Naive thymus-derived CD8-positive, alpha-beta T cell (primary cell): ENCODE data around the gene RUNX3. TPM values are rescaled to one million over a fixed set of nuclear protein-coding genes. Genes with fewer than 3 reads are reported as not detected.

Source experiments
- ATAC-seq, 2 donors: fragments of 150-1000 bp; cut with Tn5 transposase in 1 of 2; sonication (Bioruptor Pico), chemical (Tn5 transposase) in 1 of 2; 1 replicate in 1 of 2; 2 replicates in 1 of 2; pipeline ENCODE4 v1.10.0; 2021; ENCODE audit warnings: mild to moderate bottlenecking in 2 of 2, moderate library complexity in 2 of 2
- POLR2A ChIA-PET: fragments of 350-600 bp; sonication (Branson Sonifier 250); formaldehyde crosslinking; loops from one replicate; lab custom pipeline; 2021; ENCODE audit warnings: antibody characterized with exemption; lab: Charles Lee
- DNase-seq, 10 donors: peaks; one replicate each; pipeline versions ENCODE4 v3.0.0 to v3.0.0-alpha.2; 2020 to 2022
- H3K27ac Mint-ChIP-seq, 10 donors: one replicate each; pipeline ENCODE4 v1.8.0; 2020 to 2022; ENCODE audit warnings: mild to moderate bottlenecking in 10 of 10, mixed read lengths in 10 of 10, moderate library complexity in 4 of 10, inconsistent platforms in 1 of 10
- H3K27me3 Mint-ChIP-seq, 5 donors: one replicate each; pipeline ENCODE4 v1.8.0; 2021 to 2022; ENCODE audit warnings: mixed read lengths in 5 of 5
- H3K36me3 Mint-ChIP-seq, 3 donors: one replicate each; pipeline ENCODE4 v1.8.0; 2020 to 2022; ENCODE audit warnings: mixed read lengths in 3 of 3, mild to moderate bottlenecking in 2 of 3, inconsistent platforms in 1 of 3
- H3K4me1 Mint-ChIP-seq, 4 donors: one replicate each; pipeline ENCODE4 v1.8.0; 2021 to 2022; ENCODE audit warnings: mixed read lengths in 4 of 4
- H3K4me3 Mint-ChIP-seq, 10 donors: one replicate each; pipeline ENCODE4 v1.8.0; 2020 to 2022; ENCODE audit warnings: mild to moderate bottlenecking in 10 of 10, mixed read lengths in 10 of 10, moderate library complexity in 6 of 10, inconsistent platforms in 1 of 10
- H3K9me3 Mint-ChIP-seq, 9 donors: one replicate each; pipeline ENCODE4 v1.8.0; 2020 to 2022; ENCODE audit warnings: mixed read lengths in 9 of 9, mild to moderate bottlenecking in 3 of 9, inconsistent platforms in 1 of 9, moderate library complexity in 1 of 9
- polyA plus RNA-seq, 3 donors: library from polyadenylated mRNA; unstranded; fragments of 300-500 nt; fragmentation: Illumina TruSeq; gene quantifications; one replicate each; pipeline ENCODE4 v1.2.3, GENCODE V29; 2021
- total RNA-seq, 8 experiments: library from RNA in 2 of 8; stranded (reverse) in 2 of 8; gene quantifications; one replicate each; pipeline ENCODE4 v1.2.3 and lab custom pipeline; 2021 to 2026

The RUNX3 gene
- total and polyA plus RNA-seq, 5 experiments from 2014 or later, result 22.0 to 95.3 (median 64.0) TPM

DNA sequence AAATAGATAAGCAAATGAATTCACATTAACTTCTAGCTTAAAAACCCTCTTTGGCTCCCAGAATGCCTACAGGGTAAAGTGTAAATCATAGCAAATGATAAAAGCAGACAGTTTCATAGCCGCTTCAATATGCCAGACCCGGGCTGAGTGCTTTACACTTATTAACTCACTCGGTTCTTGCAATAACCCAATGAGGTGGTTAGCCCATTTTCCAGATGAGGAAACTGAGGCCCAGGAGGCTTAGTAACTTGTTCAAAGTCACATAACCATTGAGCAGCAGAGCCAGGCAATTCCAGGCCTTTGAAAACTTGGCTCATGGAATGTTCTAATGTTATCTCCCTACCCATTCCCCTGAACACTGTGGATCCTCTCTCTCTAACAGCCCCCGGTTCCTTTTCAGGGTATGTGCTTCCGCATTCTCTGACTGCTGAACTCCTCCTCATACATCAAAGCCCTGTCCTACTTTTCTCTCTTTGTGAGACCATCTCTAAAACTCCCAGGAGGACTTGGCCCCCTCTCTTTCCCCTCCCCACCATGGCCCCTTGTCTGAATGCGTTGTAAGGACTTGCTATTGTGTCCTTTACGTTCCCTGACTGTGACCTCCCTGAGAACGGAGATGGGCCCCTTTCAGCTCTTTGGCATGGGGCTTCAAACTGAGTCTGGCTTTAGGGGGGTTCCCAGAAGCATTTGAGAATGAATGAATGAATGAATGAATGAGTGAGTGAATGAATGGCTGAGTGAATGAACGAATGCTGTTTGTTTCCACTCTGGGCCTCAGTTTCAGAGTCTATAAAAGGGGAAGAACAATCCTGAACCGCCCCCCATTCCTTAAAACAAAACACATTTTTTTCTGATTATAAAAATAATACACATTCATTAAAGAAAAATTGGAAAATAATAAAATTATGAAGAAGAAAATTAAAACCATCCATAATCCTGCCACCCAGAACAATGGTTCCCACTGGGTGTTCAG, 15.6 kb upstream of the RUNX3 start:
- Mint-ChIP-seq H3K27ac (peak overlapping the region in 7 of 10 donors; percentile 24 to 88 (median 56)), H3K27me3 (peaks cover 0 to 2% (median 0%) of the 10 kb centered on the region in 5 donors), H3K4me3 (no peak overlapping the region), H3K4me1 (peaks cover 39 to 77% (median 59%) of the 10 kb centered on the region in 4 donors), H3K36me3 (peaks cover 0 to 9% (median 0%) of the 10 kb centered on the region in 3 donors), H3K9me3 (no peaks in the 10 kb centered on the region)
- ATAC-seq (no peak), DNase-seq (no peak)
- POLR2A ChIA-PET, result interaction anchor here (0.6 to 1.2 kb wide), 2 partner anchors 16 to 34 kb away, joined by 3 to 4 read pairs; no protein-coding TSS in a partner anchor

DNA sequence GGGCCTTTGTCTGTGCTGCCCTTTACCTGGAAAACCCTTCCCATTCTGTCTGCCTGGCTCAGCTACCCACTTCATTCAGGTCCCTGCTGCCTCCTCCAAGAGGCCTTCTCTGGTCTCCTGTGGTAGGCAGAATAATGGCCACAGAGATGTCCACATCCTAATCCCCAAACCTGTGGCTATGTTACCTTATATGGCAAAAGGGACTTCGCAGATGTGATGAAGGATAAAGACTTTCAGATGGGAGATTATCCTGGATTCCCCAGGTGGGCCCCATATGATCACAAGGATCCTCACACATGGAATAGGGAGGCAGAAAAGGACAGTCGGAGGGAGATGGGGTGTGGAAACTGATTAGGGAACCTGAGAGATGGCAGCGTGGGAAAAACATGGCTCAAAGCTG, 14.2 kb upstream of the RUNX3 start:
- Mint-ChIP-seq H3K36me3 (peaks cover 0 to 14% (median 0%) of the 10 kb centered on the region in 3 donors), H3K9me3 (no peaks in the 10 kb centered on the region), H3K4me1 (peaks cover 33 to 74% (median 54%) of the 10 kb centered on the region in 4 donors), H3K27ac (peak overlapping the region in 9 of 10 donors; percentile 5 to 82 (median 67)), H3K27me3 (peaks cover 0 to 2% (median 0%) of the 10 kb centered on the region in 5 donors), H3K4me3 (no peak overlapping the region)
- POLR2A ChIA-PET, result interaction anchor here (0.6 to 1.3 kb wide), 2 partner anchors 93 to 152 kb away, joined by 3 read pairs; no protein-coding TSS in a partner anchor
- no peak for ATAC-seq
- no peak for DNase-seq

DNA sequence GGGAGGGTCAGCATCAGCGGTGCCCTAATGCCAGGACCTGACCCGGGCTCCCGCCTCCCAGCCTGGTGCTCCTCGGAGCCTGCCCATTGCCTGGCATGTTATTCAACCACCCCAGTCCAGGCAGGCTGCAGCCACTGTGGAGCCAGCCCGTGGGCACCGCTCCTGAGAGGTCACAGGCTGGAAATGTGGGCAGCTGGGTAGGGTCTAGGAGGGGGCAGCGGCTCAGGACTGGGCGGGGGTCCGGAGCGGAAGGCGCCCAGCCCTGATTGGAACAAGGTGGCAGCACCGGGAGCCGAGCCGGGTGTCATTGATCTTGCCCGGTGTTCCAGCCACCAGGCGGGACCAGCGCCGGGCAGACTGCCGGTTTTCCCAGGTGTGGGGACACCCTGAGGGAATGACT, 12.7 kb upstream of the RUNX3 start:
- Mint-ChIP-seq H3K36me3 (peaks cover 0 to 17% (median 0%) of the 10 kb centered on the region in 3 donors), H3K27me3 (no peaks in the 10 kb centered on the region), H3K4me1 (peaks cover 19 to 74% (median 47%) of the 10 kb centered on the region in 4 donors), H3K9me3 (no peaks in the 10 kb centered on the region), H3K4me3 (no peak overlapping the region), H3K27ac (peak overlapping the region in 4 of 10 donors; percentile 24 to 74 (median 40))
- no peak for ATAC-seq
- POLR2A ChIA-PET, result interaction anchor here (0.5 to 2.2 kb wide), 2 partner anchors 11 to 131 kb away, joined by 3 to 10 read pairs; partner anchors contain the start of gene RUNX3
- DNase-seq, result no peak

DNA sequence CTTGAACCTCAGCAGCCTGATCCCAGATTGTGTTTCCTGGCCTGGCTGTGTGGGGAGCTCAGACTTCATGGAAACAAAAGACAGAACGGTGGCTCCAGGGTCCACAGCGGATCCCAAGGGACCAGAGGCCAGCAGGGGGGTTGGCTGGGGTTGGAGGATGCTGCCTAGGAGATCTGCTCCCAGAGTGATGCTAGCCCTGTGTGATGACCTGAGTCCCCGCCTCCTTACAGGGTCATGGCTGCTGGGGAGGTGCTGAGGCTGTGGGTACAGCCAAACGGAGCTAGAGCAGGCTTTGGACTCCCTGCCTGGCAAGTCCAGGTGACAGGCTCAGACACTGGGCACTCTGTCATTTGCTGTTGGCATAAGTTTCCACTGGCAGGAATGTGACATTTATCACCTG, 11.5 kb upstream of the RUNX3 start:
- peak in 1 of 2 donors; percentile 29 for ATAC-seq
- Mint-ChIP-seq H3K4me3 (no peak overlapping the region), H3K36me3 (peaks cover 0 to 17% (median 0%) of the 10 kb centered on the region in 3 donors), H3K4me1 (peaks cover 13 to 72% (median 43%) of the 10 kb centered on the region in 4 donors), H3K27me3 (no peaks in the 10 kb centered on the region), H3K9me3 (no peaks in the 10 kb centered on the region), H3K27ac (peak overlapping the region in 7 of 10 donors; percentile 28 to 82 (median 62))
- POLR2A ChIA-PET, result interaction anchor here (1.3 to 2.2 kb wide), 2 partner anchors 10 kb away, joined by 7 to 10 read pairs; partner anchors contain the start of gene RUNX3
- DNase-seq, result no peak

DNA sequence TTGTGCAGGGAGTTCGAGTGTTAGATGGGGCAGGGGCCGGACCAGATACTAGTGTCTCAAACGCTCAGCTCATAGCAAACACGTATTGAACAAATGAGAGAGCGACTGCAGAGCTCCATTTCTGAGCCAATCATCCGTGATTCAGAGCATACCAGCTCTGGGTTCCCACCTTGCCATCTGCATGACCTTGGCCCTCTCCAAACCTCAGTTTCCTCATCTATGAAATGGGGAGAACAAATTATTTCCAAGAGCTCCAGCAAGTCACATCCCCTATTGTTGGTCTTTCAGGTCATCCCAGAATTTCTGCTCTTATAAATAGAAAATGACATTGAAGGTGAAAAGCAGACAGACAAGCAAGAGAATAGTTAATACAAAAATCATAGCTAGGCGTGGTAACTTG, 10.2 kb upstream of the RUNX3 start:
- Mint-ChIP-seq H3K27me3 (no peaks in the 10 kb centered on the region), H3K36me3 (peaks cover 0 to 15% (median 0%) of the 10 kb centered on the region in 3 donors), H3K9me3 (no peaks in the 10 kb centered on the region), H3K4me1 (peaks cover 17 to 65% (median 41%) of the 10 kb centered on the region in 4 donors), H3K27ac (peak overlapping the region in 6 of 10 donors; percentile 40 to 75 (median 63)), H3K4me3 (no peak overlapping the region)
- no peak for ATAC-seq
- no peak for DNase-seq
- POLR2A ChIA-PET, result interaction anchor here (0.6 to 1.6 kb wide), 6 partner anchors 10 to 61 kb away, joined by 3 to 8 read pairs (median 4); partner anchors contain the start of gene RUNX3

DNA sequence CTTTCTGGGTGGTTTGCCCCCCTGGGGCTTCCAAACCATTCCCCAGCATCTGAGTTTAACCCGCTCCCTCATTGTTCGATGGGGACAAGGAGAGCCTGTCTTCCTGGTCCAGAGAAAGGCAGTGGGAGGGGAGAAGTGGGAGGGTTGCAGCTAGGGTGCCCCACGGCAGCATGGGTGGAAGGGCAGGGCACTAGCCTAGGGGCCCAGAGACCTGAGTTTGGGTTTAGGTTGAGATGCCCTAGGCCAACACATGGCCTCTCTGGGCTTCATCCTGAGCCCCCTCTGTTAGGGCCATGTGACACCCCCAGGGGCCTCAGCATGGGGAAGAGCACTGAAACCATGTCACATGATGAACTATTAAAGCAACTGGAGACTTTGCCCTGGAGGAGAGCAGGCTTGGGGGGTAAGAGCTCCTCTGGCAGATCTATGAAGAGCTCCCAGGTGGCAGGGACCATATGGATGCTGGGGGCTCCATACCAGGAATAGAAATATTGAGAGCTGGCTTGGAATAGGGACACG, 9.7 kb upstream of the RUNX3 start:
- Mint-ChIP-seq H3K36me3 (peaks cover 0 to 15% (median 0%) of the 10 kb centered on the region in 3 donors), H3K4me1 (peaks cover 19 to 67% (median 40%) of the 10 kb centered on the region in 4 donors), H3K27me3 (no peaks in the 10 kb centered on the region), H3K27ac (peak overlapping the region in 7 of 10 donors; percentile 18 to 85 (median 41)), H3K9me3 (no peaks in the 10 kb centered on the region), H3K4me3 (no peak overlapping the region)
- POLR2A ChIA-PET, result interaction anchor here (0.6 to 1.6 kb wide), 5 partner anchors 10 to 61 kb away, joined by 3 to 8 read pairs (median 3); partner anchors contain the start of gene RUNX3
- no peak for DNase-seq
- no peak for ATAC-seq

DNA sequence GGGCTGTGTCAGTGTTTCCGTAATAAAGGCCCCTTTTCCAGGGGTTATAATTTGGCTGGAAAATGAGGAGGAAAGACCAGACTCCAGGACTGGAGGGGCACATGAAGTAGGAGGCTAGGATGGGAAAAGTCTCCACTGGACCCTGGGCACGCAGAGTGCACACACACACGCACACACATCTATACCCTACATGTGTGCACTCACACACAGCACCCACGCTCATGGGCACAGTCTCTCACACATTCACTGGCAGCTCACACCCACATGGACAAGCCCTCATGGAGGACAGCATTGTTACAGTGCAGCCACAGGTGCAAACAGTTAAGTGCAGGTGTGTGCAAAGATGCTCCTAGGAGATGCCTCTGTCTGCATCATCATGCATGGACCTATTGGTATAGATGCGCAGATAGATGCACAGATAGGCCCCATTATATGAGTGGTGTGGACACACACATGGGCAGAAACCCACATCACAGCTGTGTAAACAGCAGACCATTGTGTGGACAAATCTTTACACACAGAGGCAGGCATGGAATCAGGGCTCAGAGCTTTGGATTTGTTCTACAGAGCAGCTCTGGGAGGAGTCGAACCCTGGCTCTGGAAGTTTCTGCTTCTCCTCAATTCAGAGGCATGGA, 9.1 kb upstream of the RUNX3 start:
- POLR2A ChIA-PET, result interaction anchor here (1.1 to 1.6 kb wide), 2 partner anchors 9 to 20 kb away, joined by 3 to 8 read pairs; partner anchors contain the start of gene RUNX3
- peaks cover 24 to 67% (median 41%) of the 10 kb centered on the region in 4 donors for H3K4me1 Mint-ChIP-seq
- H3K9me3 Mint-ChIP-seq, result no peaks in the 10 kb centered on the region

DNA sequence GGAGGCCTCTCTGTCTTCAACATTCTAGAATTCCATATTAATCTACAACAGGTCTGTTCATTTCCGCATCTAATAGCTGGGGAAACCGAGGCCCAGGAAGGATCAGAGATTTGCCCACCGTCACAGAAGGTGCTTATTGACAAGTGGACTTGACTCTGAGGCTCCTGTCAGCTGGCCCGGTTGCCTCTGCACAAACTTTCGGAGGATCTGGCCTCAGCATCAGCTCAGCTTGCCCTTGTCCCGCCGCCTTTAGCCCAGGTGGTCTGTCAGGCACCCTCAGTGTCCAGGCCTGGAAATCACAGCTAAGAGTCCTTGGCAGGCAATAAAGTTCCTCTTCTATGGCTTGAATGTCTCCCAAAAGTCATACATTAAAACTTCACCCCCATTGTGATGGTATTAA, 8.2 kb upstream of the RUNX3 start:
- Mint-ChIP-seq H3K9me3 (no peaks in the 10 kb centered on the region), H3K36me3 (peaks cover 0 to 15% (median 0%) of the 10 kb centered on the region in 3 donors), H3K4me3 (no peak overlapping the region), H3K4me1 (peaks cover 30 to 71% (median 40%) of the 10 kb centered on the region in 4 donors), H3K27me3 (no peaks in the 10 kb centered on the region), H3K27ac (peak overlapping the region in 6 of 10 donors; percentile 8 to 77 (median 68))
- DNase-seq (no peak), ATAC-seq (no peak)
- POLR2A ChIA-PET, result interaction anchor here (1.8 kb wide), 1 partner anchor 96 kb away, joined by 5 read pairs; no protein-coding TSS in a partner anchor

More for the DNA sequence above, 9.1 kb upstream of the RUNX3 start:
- peak overlapping the region in 8 of 10 donors; percentile 25 to 73 (median 50) for H3K27ac Mint-ChIP-seq
- H3K4me3 Mint-ChIP-seq, result no peak overlapping the region
- peak in 1 of 2 donors; percentile 27 for ATAC-seq
- peaks cover 0 to 15% (median 0%) of the 10 kb centered on the region in 3 donors for H3K36me3 Mint-ChIP-seq
- H3K27me3 Mint-ChIP-seq, result no peaks in the 10 kb centered on the region
- DNase-seq, result no peak

DNA sequence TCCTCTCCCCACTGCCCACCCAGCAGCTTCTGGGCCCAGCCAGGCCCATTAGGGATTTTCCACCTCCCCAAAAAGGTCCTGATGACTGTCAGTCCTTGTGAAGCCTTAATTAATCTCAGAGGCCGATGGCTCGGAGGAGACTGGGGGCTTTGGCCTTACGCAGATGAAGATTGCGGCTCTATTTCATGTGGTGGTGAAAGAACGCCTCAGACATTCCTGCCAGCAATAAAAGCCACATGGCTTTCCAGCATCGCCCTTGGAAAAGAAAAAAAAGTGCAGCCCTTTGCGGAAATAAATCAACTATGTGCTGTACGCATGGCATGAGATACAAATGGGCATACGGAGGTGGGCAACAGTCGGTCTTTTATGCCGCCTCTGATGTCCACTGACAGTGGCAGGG, 6.6 kb upstream of the RUNX3 start:
- DNase-seq (no peak), ATAC-seq (no peak)
- H3K4me3 Mint-ChIP-seq, result no peak overlapping the region
- peaks cover 0 to 13% (median 0%) of the 10 kb centered on the region in 3 donors for H3K36me3 Mint-ChIP-seq
- no peaks in the 10 kb centered on the region for H3K9me3 Mint-ChIP-seq
- peak overlapping the region in 1 of 10 donors; percentile 52 for H3K27ac Mint-ChIP-seq
- peaks cover 34 to 73% (median 43%) of the 10 kb centered on the region in 4 donors for H3K4me1 Mint-ChIP-seq
- H3K27me3 Mint-ChIP-seq, result no peaks in the 10 kb centered on the region
- POLR2A ChIA-PET, result interaction anchor here (1.5 to 1.8 kb wide), 2 partner anchors 97 to 100 kb away, joined by 3 to 5 read pairs; no protein-coding TSS in a partner anchor

DNA sequence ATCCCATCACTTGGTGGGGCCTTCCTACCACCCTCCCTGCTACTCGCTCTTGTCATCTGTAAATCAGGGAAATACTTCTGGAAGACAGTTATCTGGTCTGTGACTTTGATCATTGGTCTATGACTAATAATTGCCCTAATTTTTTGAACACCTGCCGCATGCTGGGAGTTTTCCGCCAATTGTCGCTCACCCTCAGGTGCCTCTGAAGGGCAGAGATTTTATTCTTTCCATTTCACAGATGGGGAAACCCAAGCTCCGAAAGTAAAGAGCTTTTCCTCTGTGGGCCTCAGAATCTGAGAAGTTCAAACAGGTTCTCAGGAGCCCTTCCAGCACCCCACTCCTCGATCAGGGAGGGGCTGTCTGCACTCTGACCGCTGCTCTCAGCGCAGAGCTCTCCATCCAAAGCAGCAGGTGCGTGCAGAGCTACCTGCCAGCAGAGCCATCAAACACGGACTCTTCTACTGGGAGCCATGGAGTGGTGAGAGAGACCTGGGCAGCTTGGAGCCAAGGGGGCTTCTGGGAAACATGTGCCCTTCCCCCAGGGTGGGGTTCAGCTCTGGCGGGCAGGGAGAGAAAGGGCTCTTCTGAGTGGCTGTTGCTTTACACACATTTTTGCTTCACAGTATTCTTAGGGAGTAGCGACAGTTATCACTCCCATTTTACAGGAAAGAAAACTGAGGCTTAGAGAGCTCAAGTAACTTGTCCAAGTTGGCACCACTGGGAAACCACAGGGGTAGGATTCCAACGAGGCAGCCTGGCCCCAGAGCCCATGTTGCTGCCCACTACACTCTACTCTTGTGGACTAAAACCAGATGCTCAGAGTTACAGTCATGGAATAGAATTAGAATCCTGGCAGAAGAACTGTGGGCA, 5.8 kb upstream of the RUNX3 start:
- Mint-ChIP-seq H3K36me3 (peaks cover 0 to 11% (median 0%) of the 10 kb centered on the region in 3 donors), H3K4me3 (no peak overlapping the region), H3K27me3 (no peaks in the 10 kb centered on the region), H3K9me3 (no peaks in the 10 kb centered on the region), H3K4me1 (peaks cover 29 to 73% (median 43%) of the 10 kb centered on the region in 4 donors), H3K27ac (peak overlapping the region in 3 of 10 donors; percentile 19 to 81 (median 41))
- ATAC-seq (no peak), DNase-seq (no peak)
- POLR2A ChIA-PET, result interaction anchor here (0.7 to 1.5 kb wide), 2 partner anchors 22 to 101 kb away, joined by 3 read pairs; no protein-coding TSS in a partner anchor

DNA sequence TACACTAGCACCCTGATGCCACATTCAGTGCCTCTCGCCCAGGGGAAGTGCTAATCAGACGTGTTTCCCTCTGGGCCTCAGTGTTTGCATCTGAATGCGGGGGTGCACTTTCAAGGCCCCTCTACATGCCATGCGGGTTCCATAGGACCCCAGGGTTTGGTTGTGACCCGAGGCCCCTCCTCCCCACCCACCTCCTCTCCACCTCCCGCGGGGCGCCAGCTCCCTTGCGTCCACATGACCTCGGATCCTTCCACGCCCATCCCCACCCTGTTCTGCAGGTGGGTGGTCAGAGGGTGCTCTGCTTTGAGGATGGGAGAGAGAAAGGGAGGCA, 5.1 kb upstream of the RUNX3 start:
- ATAC-seq (no peak), DNase-seq (no peak)
- Mint-ChIP-seq H3K27ac (peak overlapping the region in 2 of 10 donors; percentile 19 to 41), H3K36me3 (peaks cover 0 to 7% (median 0%) of the 10 kb centered on the region in 3 donors), H3K4me3 (no peak overlapping the region), H3K4me1 (peaks cover 28 to 71% (median 48%) of the 10 kb centered on the region in 4 donors), H3K9me3 (no peaks in the 10 kb centered on the region), H3K27me3 (no peaks in the 10 kb centered on the region)
- POLR2A ChIA-PET, result interaction anchor here (0.7 kb wide), 1 partner anchor 22 kb away, joined by 3 read pairs; no protein-coding TSS in a partner anchor
